ENCODE measurements around the gene KDR.

Gene KDR

DNA sequence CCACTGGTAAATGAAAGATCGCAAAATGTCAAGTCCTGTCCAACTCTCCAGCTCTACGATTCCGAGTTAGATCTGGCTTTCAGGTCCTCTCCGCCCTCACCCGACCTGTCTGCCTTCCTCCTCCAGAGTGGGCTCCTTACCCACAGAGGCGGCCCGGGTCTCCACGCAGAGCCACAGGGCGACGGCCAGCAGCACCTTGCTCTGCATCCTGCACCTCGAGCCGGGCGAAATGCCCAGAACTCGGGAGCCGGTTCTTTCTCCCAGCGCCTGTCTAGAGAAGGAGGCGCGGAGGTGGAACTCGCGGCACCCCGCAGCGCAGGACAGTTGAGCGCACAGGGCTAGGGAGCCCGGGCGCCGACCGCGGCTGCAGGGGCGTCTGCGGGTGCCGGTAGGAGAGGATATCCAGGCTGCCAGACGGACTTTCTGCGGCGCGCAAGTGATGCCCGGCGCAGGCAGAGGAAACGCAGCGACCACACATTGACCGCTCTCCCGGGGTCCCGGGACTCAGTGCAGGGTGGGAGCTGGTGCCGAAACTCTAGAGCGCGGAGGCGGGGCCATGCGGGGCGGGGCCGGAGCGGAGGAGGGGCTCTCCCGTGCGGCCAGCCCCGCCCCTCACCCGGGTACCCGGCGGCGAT lies at the start of gene KDR:
KDR (minus strand) TSS at position 509 of the 635 bp plus-strand sequence; CDS start at position 207, 302 bp downstream.
- DNase-seq (ENCODE audit: low spot score): no peak

DNA sequence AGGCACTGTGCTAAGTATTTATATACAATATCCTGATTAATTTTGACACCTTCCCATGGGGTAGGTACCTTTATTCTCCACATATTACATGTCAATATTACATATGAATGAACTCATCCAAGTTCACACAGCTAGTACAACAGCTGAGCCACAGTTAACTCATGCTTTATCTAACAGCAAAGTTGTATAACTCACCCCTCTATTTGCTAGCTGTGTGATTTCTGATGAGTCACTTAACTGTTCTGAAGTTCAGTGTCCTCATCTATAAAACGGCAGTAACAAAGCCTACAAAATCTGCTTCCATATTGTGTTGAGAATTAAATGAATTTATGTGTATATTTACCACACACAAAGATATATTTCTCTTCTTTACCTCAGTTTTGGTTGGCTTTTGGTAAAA lies 48.2 kb upstream of the KDR start:
- DNase-seq (ENCODE audit: low spot score): no peak

DNA sequence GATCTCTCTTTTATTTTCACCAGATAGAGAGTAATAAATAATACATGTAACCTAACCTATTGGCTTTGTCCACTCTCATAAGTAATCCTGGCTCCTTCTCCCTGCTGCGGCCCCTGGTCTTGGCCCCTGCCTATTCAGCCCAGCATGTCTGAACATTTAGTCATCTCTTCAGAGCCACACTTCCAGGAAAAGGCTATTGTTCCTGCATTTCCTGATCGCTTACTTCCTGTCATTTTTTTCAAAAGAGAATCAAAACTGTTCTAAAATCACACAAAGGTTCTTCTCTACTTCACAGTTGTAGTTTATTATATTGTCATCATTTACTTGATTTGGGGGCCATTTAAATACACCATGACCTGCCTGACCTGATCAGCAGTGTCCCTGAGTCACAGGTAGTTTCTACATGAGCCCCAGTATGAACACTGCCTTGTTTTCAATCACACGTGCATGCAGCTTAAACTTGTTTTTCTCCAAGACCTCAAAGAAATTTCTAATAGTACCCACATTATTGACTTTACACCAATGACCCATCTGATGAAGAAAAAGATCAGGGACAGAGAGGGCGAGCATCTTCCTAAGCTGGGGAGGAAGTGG lies 47.4 kb upstream of the KDR start:
- no peak for DNase-seq (ENCODE audit: low spot score)

DNA sequence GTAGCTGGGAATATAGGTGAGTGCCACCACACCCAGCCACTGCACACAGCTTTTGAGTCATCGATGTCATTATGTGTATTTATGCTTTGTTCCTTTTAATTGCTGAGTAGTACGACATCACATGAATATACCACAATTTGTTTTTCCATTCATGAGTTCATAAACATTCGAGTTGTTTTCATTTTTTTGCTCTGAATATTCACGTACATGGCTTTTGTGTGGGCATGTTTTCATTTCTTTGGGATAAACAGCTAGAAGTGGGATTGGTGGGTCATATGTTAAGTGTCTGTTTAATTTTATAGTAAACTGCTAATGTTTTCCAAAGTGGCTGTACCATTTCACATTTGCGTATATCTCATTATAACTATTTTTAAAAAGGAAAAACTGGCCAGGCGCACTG lies 45.1 kb upstream of the KDR start:
- no peak for DNase-seq (ENCODE audit: low spot score)

DNA sequence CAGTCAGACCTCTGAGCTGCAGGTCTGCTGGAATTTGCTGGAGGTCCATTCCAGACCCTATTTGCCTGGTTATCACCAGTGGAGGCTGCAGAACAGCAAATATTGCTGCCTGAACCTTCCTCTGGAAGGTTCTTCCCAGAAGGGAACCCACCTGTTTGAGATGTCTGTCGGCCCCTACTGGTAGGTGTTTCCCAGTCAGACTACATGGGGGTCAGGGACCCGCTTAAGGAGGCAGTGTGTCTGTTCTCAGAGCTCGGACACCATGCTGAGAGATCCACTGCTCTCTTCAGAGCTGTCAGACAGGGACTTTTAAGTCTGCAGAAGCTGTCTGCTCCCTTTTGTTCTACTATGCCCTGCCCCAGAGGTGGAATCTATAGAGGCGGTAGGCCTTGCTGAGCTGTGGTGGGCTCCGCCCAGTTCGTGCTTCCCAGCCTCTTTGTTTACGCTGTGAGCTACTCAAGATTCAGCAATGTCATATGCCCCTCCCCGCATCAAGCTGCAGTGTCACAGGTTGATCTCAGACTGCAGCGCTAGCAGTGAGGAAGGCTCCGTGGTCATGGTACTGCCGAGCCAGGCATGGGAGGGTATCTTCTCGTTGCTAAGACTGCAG lies 44.1 kb upstream of the KDR start:
- no peak for DNase-seq (ENCODE audit: low spot score)

DNA sequence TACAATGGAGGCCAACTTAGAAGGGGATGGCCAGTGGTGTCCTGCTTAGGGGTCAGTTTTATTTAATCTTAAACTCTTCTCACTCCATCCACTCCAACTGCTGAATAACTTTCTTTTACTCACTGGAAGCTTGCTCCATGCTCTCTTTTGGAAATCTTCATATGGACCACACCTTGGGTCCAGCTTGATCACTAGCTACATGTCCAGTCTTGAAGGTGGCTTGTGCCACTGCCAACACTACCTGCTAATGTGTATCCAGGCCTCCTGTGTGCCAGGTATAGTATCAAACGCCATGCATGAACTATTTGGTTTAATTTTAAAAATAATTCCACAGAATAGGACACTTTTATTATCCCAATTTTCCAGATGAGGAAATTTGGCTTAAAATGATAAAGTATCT lies 37.0 kb upstream of the KDR start:
- no peak for DNase-seq (ENCODE audit: low spot score)

DNA sequence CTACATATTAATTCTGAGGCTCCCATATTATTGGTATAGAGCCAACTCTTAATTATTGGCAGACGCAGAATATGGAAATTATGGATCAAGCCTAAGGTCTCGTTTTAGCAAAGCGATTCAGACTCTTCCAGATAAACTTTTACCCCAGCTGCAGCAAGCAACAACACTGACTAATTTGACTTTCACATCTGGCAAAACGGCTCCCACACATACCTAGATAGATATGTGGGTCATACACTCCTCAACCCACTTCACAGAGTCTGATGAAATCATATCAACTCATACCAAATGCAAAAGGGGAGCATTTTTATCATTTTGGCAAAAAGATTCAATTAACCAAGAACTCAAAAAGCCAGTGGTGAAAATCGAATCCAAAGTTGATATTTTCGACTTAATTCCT lies 36.3 kb upstream of the KDR start:
- no peak for DNase-seq (ENCODE audit: low spot score)

DNA sequence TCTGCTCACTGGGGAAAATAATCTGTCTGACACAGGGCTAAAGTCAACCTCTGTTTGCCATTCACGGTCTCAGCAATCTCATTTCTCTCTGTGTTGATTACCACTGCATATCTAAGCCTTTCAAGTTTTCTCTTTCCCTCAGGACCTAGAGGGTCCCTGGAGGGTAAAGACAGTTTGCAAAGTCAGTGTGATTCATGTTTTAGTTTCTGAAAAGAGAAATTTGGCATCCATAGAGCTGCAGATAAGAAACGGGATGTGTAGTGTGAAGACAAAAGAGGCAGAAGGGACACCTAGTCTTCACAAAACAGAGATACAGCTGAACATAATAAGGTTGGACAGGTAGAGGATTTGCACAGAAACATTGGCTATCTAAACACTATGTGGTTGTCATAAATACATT lies 34.5 kb upstream of the KDR start:
- no peak for DNase-seq (ENCODE audit: low spot score)

DNA sequence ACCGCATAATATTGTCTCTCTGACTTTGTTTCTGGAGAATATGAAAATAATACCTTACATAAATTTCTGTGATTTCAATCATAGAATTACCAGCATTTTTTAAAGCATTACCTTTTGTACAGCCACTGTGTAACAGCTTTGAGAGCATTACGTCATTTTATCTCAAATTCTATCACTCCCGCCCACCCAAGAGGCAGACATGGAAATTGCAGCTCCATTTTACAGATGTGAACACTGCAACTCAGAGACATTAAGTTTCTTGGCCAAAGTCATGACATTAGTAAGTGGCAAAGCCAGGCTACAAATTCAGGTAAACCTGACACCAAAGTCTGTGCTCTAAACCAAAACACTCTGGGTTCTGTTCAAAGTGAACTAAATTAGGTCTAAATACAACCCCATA lies 33.6 kb upstream of the KDR start:
- no peak for DNase-seq (ENCODE audit: low spot score)

DNA sequence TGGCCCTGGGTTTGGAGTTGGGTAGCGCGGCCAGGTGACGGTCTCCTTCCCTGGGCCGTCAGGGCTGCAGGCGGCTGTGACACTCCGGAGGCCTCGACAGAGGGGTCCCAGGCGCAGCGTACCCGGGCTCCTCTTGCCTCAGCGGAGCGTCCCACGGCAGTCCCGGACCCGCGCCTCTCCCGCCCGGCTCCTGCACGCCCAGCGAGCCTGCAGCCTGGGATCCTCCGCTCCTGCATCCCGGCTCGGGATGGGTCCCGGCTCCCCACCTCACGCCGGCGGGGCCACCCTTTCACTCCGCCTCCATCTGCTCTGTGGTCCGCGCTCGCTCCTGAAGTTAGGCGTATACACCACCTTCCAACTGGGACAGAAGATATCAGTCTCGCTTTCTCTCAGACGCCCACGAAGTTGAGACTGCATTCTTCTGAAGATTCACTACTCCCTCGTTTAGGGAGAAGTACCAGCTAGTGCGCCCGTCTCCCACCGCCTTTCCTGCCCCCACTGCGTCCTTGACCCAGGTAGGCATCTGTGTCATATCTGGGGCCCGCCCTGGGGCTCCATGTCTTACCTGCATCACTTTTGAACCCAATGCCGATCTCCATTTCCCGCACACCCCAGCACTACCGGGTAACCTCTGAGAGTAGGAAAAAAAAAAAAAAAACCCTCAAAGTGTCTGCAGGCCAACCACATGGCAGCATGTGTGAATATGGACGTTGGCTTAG lies 32.3 kb upstream of the KDR start:
- no peak for DNase-seq (ENCODE audit: low spot score)

DNA sequence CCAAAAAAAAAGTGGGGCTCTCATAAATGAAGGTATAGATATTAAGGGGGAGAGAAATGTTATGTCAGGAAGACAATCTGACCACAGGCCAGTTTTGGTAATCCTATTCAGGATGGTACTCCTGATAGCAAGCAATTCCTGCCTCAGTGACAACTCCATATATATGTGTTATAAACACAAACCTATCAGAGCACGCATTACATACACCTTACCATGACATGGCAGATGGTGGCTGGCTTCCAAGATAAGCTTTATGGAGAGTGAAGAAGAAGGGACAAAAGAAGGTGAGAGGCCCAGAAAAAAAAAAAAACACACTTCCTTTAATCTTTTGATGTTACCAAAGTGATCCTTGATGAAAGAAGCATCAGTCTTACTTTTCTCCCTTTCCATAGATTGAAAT lies 29.5 kb upstream of the KDR start:
- no peak for DNase-seq (ENCODE audit: low spot score)

DNA sequence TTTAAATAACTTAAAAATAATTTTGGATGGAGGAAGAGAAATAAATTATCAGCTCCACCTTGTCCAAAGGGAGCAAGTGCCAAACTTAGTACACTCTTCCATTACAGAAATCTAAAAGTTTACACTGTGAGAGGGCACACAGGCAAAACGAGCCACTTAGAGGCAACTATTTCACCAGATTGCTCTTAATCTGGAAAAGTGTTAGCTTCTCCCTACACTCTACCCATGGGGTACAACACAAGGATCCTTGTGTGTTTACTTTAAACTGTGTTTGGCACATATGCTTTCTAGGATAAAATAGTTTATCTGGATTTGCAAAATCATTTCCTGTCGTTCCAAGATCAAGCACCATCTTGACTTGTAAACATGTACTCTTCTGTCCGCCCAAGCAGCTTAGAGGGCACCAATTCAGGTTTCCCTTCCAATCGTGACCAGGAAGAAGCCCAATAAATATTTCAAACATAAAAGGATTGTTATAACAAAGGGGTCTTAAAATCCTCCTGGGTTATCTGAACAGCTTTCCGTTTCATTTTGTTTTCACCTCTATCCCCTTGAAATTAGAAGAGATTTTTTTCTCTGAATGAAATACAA lies 29.0 kb upstream of the KDR start:
- DNase-seq (ENCODE audit: low spot score): no peak

DNA sequence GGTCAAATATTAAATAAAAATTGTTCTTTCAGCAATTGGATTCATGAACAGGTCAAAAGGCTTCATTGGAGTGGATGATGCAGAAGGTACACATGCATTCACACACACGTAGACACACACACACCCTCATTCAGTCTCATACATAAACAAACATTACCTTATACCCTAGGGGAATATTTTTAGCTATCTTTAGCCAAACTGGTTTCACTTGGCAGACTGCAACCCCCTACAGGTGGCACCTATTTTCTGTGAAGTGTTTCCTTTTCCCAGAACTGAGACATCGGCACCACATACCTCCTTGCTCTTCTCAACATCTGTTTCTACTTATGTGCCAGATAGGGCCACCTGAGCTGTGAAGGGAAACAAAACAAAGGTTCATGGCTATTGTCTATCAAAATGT lies 18.5 kb upstream of the KDR start:
- no peak for DNase-seq (ENCODE audit: low spot score)

DNA sequence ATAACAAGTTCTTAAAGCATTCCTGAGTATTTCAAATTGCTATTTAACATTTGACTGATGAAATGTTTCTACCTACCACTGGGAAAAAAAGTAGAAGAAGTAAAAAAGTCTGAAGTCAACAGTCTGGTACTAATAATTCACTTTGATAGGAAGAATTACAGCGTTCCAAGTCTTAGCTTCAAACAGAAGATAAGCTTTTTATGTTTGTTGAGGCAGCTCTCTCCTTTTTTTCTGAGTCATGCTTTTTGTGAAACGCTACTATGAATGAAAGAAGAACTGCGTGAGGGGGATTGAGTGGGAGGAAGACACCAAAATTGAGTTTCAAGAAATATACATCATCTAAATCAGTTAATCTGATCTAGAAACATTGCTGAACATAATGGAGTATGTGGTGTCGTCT lies 13.0 kb upstream of the KDR start:
- DNase-seq (ENCODE audit: low spot score): no peak

DNA sequence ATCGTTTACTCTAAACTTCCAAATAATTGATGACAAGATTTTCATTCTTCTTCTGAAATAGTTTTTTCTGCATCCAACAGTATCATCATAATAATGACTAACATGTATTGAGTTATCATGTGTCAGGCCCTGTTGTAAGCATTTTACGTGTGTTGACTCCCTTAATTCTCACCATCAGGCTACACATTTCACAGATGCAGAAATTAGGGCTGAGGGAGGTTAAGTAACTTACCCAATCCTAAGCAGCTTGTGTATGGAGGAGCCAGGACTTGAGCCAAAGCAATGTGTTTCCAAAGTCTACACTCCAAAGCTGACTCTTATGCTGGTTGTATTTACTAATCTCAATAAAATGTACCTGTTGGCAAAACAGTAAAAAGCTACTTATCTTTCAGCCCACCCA lies 11.2 kb upstream of the KDR start:
- no peak for DNase-seq (ENCODE audit: low spot score)

DNA sequence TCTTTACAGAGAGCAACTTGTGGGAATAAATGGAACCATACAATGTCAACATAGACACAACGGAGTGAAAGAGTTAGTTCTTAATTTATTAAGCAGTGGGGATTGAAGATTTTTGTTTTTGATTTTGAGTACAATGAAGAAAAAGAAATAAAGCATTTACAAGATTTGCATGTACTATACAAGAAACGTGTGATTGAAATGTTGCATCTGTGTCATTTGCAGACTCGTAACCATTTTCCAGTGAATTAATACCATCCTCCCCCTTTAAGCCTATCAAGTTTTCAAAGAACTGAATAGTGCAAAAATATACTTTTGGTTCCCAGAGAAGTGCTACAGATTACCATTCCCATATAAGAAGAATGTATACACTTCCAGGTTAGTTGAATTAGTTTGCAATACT lies 8.6 kb upstream of the KDR start:
- no peak for DNase-seq (ENCODE audit: low spot score)

DNA sequence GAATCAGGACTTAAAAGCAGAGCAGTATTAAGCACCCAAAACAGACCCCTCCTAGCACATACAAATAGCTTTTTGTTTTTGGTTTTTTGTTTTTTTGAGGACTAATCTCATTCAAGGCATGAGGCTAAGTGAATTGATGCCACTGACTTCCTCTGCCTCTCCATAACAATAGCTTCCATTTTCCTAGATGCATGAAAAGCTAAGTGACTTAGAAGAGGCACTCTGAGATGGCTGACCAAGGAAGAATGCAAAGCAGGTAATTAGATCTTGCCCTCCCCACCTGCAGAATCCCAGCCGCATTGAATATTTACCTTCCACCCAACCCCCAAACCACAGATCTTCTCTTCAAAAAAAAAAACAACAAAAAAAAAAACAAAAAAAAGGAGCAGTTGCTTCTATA lies 7.4 kb upstream of the KDR start:
- no peak for DNase-seq (ENCODE audit: low spot score)

DNA sequence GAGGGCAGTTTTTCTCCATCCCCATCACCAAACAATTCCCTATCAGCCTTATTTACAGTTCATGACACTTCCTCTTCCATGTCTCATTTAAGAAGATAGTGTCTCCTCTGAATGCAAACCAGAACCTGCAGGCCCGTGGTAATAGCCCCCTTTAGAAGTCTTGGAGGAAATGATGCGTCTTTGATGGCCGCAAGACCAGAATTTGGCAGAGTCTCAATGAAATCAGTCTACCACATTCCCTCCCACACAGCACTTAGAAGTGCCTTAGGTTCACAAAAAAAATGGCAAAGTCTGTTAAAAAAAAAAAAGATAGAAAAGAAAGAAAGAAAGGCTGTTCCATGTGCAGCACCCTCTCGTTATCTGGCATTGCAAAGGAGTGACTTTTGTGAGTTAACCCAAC lies 2.1 kb upstream of the KDR start:
- no peak for DNase-seq (ENCODE audit: low spot score)

DNA sequence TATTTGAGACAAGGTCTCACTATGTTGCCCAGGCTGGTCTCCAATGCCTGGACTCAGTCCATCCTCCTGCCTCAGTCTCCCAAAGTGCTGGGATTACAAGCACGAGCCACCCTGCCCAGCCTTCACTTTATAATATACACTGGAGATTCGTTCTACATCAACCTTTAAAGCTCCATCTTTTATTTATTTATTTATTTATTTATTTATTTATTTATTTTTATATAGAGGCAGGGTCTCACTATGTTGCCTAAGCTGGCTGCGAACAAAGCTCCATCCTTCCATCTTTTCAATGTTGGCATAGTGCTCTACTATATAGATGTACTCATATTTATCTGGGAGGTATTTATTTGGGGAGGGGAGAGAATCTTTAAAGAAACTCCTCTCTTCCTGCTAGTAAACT lies 1.7 kb upstream of the KDR start:
- DNase-seq (ENCODE audit: low spot score): no peak

DNA sequence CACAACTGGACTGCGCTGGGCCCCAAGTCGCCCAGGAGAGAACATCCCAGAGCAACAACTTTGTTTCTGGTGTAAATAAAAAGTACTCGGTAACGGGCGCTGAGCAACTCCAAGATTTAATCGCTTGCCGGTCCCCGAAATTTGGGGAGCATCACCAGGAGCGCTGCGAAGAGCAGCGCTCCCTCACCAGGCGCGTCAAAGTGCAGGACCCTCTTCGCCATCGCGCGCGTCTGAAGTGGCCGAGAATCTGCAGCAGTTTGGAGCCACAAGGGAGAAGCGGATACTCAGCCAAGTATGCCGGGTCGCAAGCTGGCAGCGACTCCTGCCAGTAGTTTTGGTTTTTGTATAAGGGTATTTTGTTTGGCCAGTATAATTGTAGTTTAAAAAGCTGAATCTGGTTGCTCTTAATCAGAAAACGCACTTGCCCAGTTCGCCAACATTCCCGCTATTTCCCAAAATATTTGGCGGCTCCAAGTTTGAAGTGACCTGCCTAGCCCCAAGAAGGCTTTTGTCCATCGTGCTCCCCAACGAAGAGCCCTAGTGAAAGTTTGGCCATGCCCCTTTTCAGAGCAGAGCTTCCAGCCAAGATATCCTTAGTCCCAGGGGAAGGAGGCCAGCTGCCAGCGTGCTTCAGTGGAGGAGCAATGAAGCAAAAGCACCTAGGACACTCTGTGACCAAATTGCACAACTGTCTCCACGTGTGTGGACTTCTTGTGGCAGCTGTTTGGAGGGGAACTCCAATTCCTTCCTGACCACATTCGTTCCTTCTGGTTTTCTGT lies 557 bp upstream of the KDR start:
- DNase-seq (ENCODE audit: low spot score): no peak

DNA sequence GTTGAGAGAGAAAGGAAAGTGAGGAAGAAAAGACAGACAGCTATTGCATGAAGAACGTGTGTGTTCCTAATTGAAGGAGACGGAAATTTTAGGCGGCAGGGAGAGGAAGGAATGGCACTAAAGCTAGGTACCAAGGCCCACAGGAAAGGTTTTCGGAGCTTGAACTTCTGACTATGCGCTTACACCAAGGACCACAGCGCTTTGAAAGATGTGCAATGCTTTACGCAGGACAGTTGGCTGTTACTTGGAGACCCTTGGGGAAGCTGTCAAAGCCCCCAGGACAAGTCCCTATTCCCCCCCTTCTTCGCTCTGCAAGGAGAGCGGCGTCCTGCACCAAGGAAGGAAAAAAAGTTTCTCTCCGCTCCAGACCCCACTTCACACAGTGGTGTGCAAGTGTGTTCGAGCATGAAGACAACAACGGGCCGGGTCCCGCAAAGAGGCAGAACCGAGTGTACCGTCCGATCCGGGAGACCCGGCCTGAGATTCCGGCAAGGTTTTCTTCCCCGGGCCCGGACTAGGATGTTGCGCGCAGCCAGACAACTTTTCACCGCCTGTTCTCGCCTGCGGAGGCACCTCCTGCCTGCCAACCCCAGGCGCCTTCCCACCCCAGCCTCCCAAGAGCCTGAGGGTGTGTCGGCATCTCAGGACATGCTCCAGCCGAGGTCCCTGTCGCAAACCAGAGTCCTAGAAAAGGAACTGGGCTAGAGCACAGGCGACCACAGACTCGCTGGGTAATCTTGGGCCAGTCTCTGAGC lies 896 bp downstream of the KDR start:
- DNase-seq (ENCODE audit: low spot score): no peak

Measured in cerebellar cortex (tissue), 1 donor.